Measurements from ENCODE around the gene TNS3. TPM values are rescaled to one million over a fixed set of nuclear protein-coding genes. Genes with fewer than 3 reads are reported as not detected.
A peak's percentile ranks its signal among the peaks of the same experiment; 100 is the strongest.

TNS3 gene
- polyA plus RNA-seq, 3 donors: 5.2 to 30.3 (median 7.9) TPM

- H3K4me1 ChIP-seq (ENCODE audit: control insufficient read depth in 1 of 2, insufficient read depth in 2 of 2, low read length in 2 of 2): no peaks in the 10 kb centered on the region
- no peaks in the 10 kb centered on the region for H3K27me3 ChIP-seq (ENCODE audit: control insufficient read depth in 2 of 2, insufficient read depth in 2 of 2, low read length in 2 of 2)
- H3K9ac ChIP-seq (ENCODE audit: insufficient read depth, low read length, poor library complexity, severe bottlenecking): no peak overlapping the region
- no peak for TF ChIP-seq CTCF (IDR thresholded peaks at IDR 0.05)
- DNase-seq: no peak
- H3K4me3 ChIP-seq (replicated peaks in 1 of 3; ENCODE audit: low read depth in 2 of 3, low read length in 3 of 3): no peak overlapping the region
- no peaks in the 10 kb centered on the region for H3K79me2 ChIP-seq (ENCODE audit: insufficient read depth, low read length)
- no peak overlapping the region for H2AFZ ChIP-seq (ENCODE audit: insufficient read depth, low read depth, low read length, poor library complexity, severe bottlenecking)
- H3K36me3 ChIP-seq (replicated peaks in 1 of 2; ENCODE audit: control insufficient read depth in 1 of 2, insufficient read depth in 2 of 2, low read length in 2 of 2): peaks cover 93 to 100% of the 10 kb centered on the region in 2 donors
- Mint-ChIP-seq H3K36me3 (peaks cover 92 to 100% of the 10 kb centered on the region in 2 donors), H3K9me3 (no peaks in the 10 kb centered on the region), H3K27me3 (ENCODE audit: low read depth in 3 of 3) (peaks cover 0 to 3% (median 0%) of the 10 kb centered on the region in 3 donors), H3K4me1 (no peaks in the 10 kb centered on the region), H3K27ac (peak overlapping the region in 3 of 7 donors; percentile 25 to 69 (median 31)), H3K4me3 (no peak overlapping the region)
- WGBS (ENCODE audit: insufficient coverage): 88% methylated on average over 10 of the region's 10 CpGs
- H3K27ac ChIP-seq (ENCODE audit: low read depth in 1 of 2, low read length in 2 of 2): no peak overlapping the region
- intact Hi-C loops (cut with micrococcal nuclease): no loop called here
- no peaks in the 10 kb centered on the region for H3K9me3 ChIP-seq (replicated peaks in 1 of 2; ENCODE audit: control insufficient read depth in 1 of 2, insufficient read depth in 1 of 2, low read length in 2 of 2)
- no peaks in the 10 kb centered on the region for H4K20me1 ChIP-seq (ENCODE audit: insufficient read depth, low read length)
- no peak overlapping the region for H3K4me2 ChIP-seq (replicated peaks; ENCODE audit: extremely low read depth, low read length, poor library complexity, severe bottlenecking)
Measured at GRCh38 chr7:47283497-47284131, 298.3 kb downstream of the TNS3 start.

GRCh38 chr7:47282790-47283496 is 299.0 kb downstream of the TNS3 start:
- Histone ChIP-seq H3K27me3 (ENCODE audit: control insufficient read depth in 2 of 2, insufficient read depth in 2 of 2, low read length in 2 of 2) (no peaks in the 10 kb centered on the region), H3K9me3 (replicated peaks in 1 of 2; ENCODE audit: control insufficient read depth in 1 of 2, insufficient read depth in 1 of 2, low read length in 2 of 2) (no peaks in the 10 kb centered on the region), H3K27ac (ENCODE audit: low read depth in 1 of 2, low read length in 2 of 2) (no peak overlapping the region), H4K20me1 (ENCODE audit: insufficient read depth, low read length) (no peaks in the 10 kb centered on the region), H3K4me2 (replicated peaks; ENCODE audit: extremely low read depth, low read length, poor library complexity, severe bottlenecking) (no peak overlapping the region), H2AFZ (ENCODE audit: insufficient read depth, low read depth, low read length, poor library complexity, severe bottlenecking) (no peak overlapping the region), H3K9ac (ENCODE audit: insufficient read depth, low read length, poor library complexity, severe bottlenecking) (no peak overlapping the region), H3K79me2 (ENCODE audit: insufficient read depth, low read length) (no peaks in the 10 kb centered on the region), H3K36me3 (replicated peaks in 1 of 2; ENCODE audit: control insufficient read depth in 1 of 2, insufficient read depth in 2 of 2, low read length in 2 of 2) (peaks cover 92 to 100% of the 10 kb centered on the region in 2 donors), H3K4me3 (replicated peaks in 1 of 3; ENCODE audit: low read depth in 2 of 3, low read length in 3 of 3) (no peak overlapping the region), H3K4me1 (ENCODE audit: control insufficient read depth in 1 of 2, insufficient read depth in 2 of 2, low read length in 2 of 2) (no peaks in the 10 kb centered on the region)
- Mint-ChIP-seq H3K36me3 (peaks cover 94 to 100% of the 10 kb centered on the region in 2 donors), H3K27me3 (ENCODE audit: low read depth in 3 of 3) (peaks cover 0 to 3% (median 0%) of the 10 kb centered on the region in 3 donors), H3K27ac (peak overlapping the region in 1 of 7 donors; percentile 63), H3K9me3 (no peaks in the 10 kb centered on the region), H3K4me3 (no peak overlapping the region), H3K4me1 (no peaks in the 10 kb centered on the region)
- WGBS (ENCODE audit: insufficient coverage): 100% methylated on average over 3 of the region's 9 CpGs
- no peak for DNase-seq
- intact Hi-C loops (cut with micrococcal nuclease): no loop called here
- no peak for TF ChIP-seq CTCF (IDR thresholded peaks at IDR 0.05)

Data from CD14-positive monocyte (primary cell).